HuH-7.5 (cell line): ENCODE measurements around the gene GLI3.

Experiments used
- DNase-seq: peaks from one replicate; pipeline ENCODE4 v3.0.0; 2011; ENCODE audit warnings: low spot score

Gene GLI3

GRCh38 chr7:41928166-41928565 is 308.8 kb downstream of the GLI3 start:
- DNase-seq, result no peak

DNA sequence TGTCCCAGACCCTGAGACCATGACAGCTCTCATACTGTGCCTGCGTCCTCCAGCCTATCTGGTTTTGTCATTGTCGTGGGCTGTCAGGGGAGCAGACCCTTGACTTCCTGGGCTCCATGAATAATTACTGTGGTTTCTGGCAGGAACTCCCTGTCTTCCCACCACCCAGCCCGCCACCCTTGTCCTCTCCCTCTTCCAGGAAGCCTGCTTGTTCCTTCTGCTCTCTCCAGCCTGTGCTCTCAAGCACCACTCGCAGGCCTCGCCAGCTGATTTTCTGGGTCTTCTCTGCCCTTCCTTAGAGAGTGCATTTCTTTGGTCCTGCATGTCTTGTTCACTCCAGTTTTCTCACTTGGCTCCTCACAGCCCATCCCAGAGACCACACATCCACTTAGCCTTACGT is 309.6 kb downstream of the GLI3 start:
- no peak for DNase-seq

DNA sequence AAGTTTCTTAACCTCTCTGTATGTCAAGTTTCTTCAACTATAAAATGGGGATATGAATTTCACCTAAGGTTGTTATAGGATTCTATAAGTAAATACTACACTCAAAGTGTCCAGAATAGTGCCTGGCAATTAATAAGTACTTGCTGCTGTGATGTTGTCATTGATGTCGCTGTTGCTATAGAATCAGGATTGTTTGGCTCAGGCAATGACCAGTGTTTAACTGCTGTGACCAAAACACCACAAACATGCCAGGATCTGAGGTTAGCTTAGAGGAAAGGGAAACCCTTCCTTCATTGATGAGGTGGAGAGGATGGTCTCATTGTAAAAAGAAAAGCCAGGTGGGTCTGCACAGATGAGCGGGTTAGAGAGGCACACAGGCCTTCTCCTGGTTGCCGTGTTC is 311.1 kb downstream of the GLI3 start:
- DNase-seq, result no peak

DNA sequence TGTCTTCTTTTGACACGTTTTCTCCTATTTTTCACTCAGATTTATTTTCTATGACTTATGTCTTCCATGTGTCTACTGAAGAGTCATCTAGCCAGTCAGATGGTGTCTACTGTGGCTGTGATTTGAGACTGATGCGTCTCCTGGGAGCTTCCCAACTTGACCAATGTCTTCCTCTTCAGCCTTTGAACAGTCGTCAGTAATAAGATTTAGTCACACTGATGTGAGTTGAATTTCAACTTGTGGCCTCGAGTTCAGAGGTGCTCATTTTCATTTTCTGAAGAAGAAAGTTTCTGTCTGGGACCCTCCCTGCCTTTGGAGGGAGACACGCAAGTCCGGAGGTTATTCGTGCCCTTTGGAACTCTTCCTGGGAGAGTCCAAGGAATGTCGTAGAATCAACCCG is 312.2 kb downstream of the GLI3 start:
- DNase-seq, result no peak

DNA sequence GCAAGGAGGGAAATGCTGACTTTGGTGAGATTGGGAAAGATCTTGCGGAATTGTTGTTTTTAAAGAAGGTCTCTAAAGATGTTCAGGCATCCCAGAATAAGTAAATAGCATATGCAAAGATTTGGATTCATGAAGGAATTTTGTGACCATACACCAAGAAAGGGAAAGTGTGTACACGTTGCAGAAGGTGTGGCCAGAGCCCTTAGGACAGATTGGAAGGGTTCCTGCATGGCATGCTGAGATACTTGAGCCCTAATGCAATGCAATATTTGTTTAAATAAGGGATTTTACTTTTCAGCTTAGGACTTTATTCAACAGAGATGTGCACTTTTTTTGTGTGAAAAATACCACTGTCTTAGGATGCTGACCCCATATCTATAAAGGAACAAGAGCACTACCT is 314.6 kb downstream of the GLI3 start:
- no peak for DNase-seq

- DNase-seq, result no peak
Observed at GRCh38 chr7:41921453-41921981, 315.5 kb downstream of the GLI3 start.

DNA sequence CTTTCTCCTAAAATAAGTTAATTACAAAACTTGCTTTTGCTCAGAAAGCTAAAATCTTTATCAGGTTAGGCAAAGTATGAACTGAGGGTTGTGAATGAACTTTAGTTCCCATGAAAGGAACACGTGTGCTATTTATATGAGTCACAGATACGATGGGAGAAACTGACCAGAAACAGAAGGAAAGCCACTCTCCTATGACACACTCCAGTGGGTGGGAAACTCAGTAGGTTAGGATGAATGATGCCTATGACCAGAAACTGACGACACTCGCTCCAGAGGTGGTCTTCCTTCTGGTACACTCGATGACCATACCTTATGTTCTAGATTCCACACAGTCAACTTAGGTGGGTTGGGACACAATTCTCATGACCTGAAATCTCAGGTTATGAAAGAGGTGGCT is 318.4 kb downstream of the GLI3 start:
- DNase-seq, result no peak

- no peak for DNase-seq
Observed at GRCh38 chr7:41916450-41916927, 320.5 kb downstream of the GLI3 start.

DNA sequence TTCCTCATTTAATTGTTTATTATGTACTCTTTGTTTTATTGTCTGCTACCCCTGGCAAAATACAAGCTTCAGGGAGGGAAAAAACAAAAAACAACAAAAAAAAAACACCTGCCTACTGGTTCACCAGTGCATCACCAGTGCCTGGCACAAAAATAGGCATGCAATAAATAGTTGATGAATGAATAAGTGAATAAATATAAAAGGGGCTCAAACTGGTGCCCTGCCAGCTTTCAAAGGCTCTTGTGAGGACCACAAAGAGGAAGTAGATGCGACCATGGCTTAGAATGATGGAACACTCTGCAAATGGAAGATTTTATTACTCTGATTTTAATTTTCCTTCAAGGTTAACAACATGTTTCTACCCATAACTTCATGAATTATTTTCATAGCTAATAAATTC is 321.1 kb downstream of the GLI3 start:
- no peak for DNase-seq

DNA sequence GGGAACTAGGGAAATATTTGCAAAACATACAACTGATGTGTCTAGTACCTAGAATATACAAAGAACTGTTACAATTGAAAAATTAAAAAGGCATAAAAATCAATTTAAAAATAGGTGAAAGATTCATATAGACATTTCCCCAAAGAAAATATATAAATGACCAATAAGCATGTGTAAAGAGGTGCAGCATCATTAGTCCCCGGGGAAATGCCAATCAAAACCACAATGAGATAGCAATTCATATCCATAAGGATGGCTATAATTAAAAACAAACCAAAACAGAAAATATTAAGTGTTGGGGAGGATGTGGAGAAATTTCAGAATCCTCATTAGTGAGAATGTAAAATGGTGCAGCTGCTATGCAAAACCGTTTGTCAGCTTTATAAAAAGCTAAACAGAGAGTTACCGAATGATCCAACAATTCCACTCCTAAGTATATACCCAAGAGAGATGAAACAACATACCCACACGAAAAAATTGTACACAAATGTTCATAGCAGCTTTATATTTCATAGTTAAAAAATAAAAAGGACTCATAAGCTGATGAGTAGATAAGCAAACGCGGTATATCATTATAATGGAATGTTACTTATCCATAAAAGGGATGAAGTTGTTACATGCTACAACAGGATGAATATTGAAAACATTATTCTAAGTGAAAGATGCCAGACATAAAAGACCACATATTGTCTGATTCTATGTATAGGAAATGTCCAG is 324.0 kb downstream of the GLI3 start:
- no peak for DNase-seq

GRCh38 chr7:41912426-41912825 is 324.6 kb downstream of the GLI3 start:
- DNase-seq, result no peak

- DNase-seq, result no peak
Observed at GRCh38 chr7:41911792-41912191, 325.2 kb downstream of the GLI3 start.
